Measurements from ENCODE around the gene MELK.
"Not testable (repeated sequence)": the region's sequence is repeated elsewhere in the genome, so short reads cannot be mapped to it uniquely, and the experiment has no call there.

MELK gene

GRCh38 chr9:36572515-36573418 is at the start of gene MELK:
TSS of gene MELK (plus strand) at chr9:36572895. CDS start at chr9:36581682, 8,787 bp downstream.
- peak; percentile 53 for DNase-seq

GRCh38 chr9:36530224-36530623 is 42.5 kb upstream of the MELK start:
- no peak for DNase-seq

- no peak for DNase-seq
These were observed 40.3 kb upstream of the MELK start for GRCh38 chr9:36532353-36532752.

- DNase-seq = not testable (repeated sequence)
These were observed 39.0 kb upstream of the MELK start for GRCh38 chr9:36533726-36534125.

- DNase-seq = no peak
These were observed 37.6 kb upstream of the MELK start for GRCh38 chr9:36535107-36535506.

- DNase-seq = no peak
These were observed 34.8 kb upstream of the MELK start for GRCh38 chr9:36537861-36538260.

- DNase-seq = no peak
These were observed 30.3 kb upstream of the MELK start for GRCh38 chr9:36542355-36542754.

- DNase-seq = no peak
These were observed 28.8 kb upstream of the MELK start for GRCh38 chr9:36543916-36544315.

- no peak for DNase-seq
These were observed 25.1 kb upstream of the MELK start for GRCh38 chr9:36547598-36547997.

GRCh38 chr9:36548454-36548853 is 24.2 kb upstream of the MELK start:
- no peak for DNase-seq

- DNase-seq = no peak
These were observed 22.6 kb upstream of the MELK start for GRCh38 chr9:36550135-36550534.

- not testable (repeated sequence) for DNase-seq
These were observed 22.0 kb upstream of the MELK start for GRCh38 chr9:36550631-36551098.

GRCh38 chr9:36551129-36551528 is 21.6 kb upstream of the MELK start:
- DNase-seq = no peak

GRCh38 chr9:36551910-36552309 is 20.8 kb upstream of the MELK start:
- no peak for DNase-seq

GRCh38 chr9:36559036-36559695 is 13.5 kb upstream of the MELK start:
- DNase-seq = no peak

- DNase-seq = no peak
These were observed 11.9 kb upstream of the MELK start for GRCh38 chr9:36560771-36561170.

GRCh38 chr9:36562801-36563200 is 9.9 kb upstream of the MELK start:
- not testable (repeated sequence) for DNase-seq

- DNase-seq = no peak
These were observed 5.9 kb upstream of the MELK start for GRCh38 chr9:36566813-36567221.

GRCh38 chr9:36568681-36569080 is 4.0 kb upstream of the MELK start:
- not testable (repeated sequence) for DNase-seq

GRCh38 chr9:36571333-36571732 is 1.4 kb upstream of the MELK start:
- no peak for DNase-seq

- DNase-seq = not testable (repeated sequence)
These were observed 1.4 kb downstream of the MELK start for GRCh38 chr9:36574045-36574444.

GRCh38 chr9:36575411-36575882 is 2.8 kb downstream of the MELK start:
- no peak for DNase-seq

GRCh38 chr9:36576866-36577265 is 4.2 kb downstream of the MELK start:
- DNase-seq = no peak
